GM12878 (cell line): Measurements from ENCODE around the gene PSMC3IP. TPM values are rescaled to one million over a fixed set of nuclear protein-coding genes. Genes with fewer than 3 reads are reported as not detected.

Experiments used
- ATAC-seq: fragments of 200-7000 bp; cut with Tn5 transposase; 3 replicates; pipeline ENCODE4 v1.9.1; 2020; ENCODE audit warnings: mild to moderate bottlenecking, moderate library complexity
- BruUV-seq: library from RNA; stranded (reverse); fragments of 400-500 nt; replicated peaks from 2 replicates; lab custom pipeline; 2021; lab: Mats Ljungman, UMichigan
- CTCF ChIA-PET: fragments of 300-600 bp; sonication (Branson Sonifier 250); formaldehyde crosslinking; extraction: SDS; loops from one replicate; lab custom pipeline; 2021; ENCODE audit warnings: inconsistent platforms; lab: Yijun Ruan, JAX
- POLR2A ChIA-PET: fragments of 350-600 bp; formaldehyde crosslinking; extraction: SDS; loops from one replicate; lab custom pipeline; 2021; ENCODE audit warnings: inconsistent platforms; lab: Charles Lee
- RAD21 ChIA-PET: fragments of 300-600 bp; sonication (Branson Sonifier 250); formaldehyde crosslinking; loops from one replicate; lab custom pipeline; 2023; ENCODE audit warnings: antibody characterized with exemption; ENCODE audit not compliant: unreplicated experiment; lab: Charles Lee
- SMC1A ChIA-PET: fragments of 300-600 bp; sonication (Branson Sonifier 250); formaldehyde crosslinking; loops from one replicate; lab custom pipeline; 2023; ENCODE audit not compliant: unreplicated experiment, uncharacterized antibody; lab: Charles Lee
- DNase-seq: peaks from one replicate; pipeline ENCODE4 v3.0.0-alpha.2; 2011; ENCODE audit warnings: low read depth, low spot score
- FAIRE-seq: peaks from 3 replicates; lab custom pipeline; 2011; peaks lifted over from hg19 to GRCh38; lab: Jason Lieb, UNC
- H2AFZ ChIP-seq: 2 replicates; pipeline ENCODE4 v1.6.0; 2011; ENCODE audit warnings: low read depth, low read length, control low read depth; ENCODE audit not compliant: control insufficient read depth
- H3K27ac ChIP-seq: 2 replicates; pipeline ENCODE4 v1.5.1; 2011; ENCODE audit warnings: control low read depth; ENCODE audit not compliant: control insufficient read depth, insufficient read depth
- H3K27me3 ChIP-seq, 2 experiments: replicated peaks in 1 of 2; 2 replicates each; pipeline versions ENCODE4 v1.6.0 to v1.6.1; 2011; ENCODE audit warnings: low read length in 1 of 2; ENCODE audit not compliant: control insufficient read depth in 2 of 2, insufficient read depth in 2 of 2
- H3K36me3 ChIP-seq, 2 experiments: 2 replicates each; pipeline ENCODE4 v1.5.1; 2011; ENCODE audit warnings: low read length in 1 of 2; ENCODE audit not compliant: control insufficient read depth in 2 of 2, insufficient read depth in 2 of 2
- H3K4me1 ChIP-seq: 2 replicates; pipeline ENCODE4 v1.6.1; 2011; ENCODE audit warnings: mild to moderate bottlenecking, low read length, moderate library complexity, mixed read lengths; ENCODE audit not compliant: control insufficient read depth, insufficient read depth
- H3K4me2 ChIP-seq: 2 replicates; pipeline ENCODE4 v1.6.0; 2011; ENCODE audit warnings: control low read depth; ENCODE audit not compliant: control insufficient read depth, insufficient read depth
- H3K4me3 ChIP-seq: fragments of 200-600 bp; sonication (generic); 2 replicates; pipeline ENCODE4 v1.5.1; 2016
- H3K79me2 ChIP-seq: 2 replicates; pipeline ENCODE4 v1.6.0; 2011; ENCODE audit warnings: low read length; ENCODE audit not compliant: control insufficient read depth, insufficient read depth
- H3K9ac ChIP-seq: 2 replicates; pipeline ENCODE4 v1.8.0; 2011; ENCODE audit warnings: low read length, control low read depth, mixed read lengths; ENCODE audit not compliant: control insufficient read depth, insufficient read depth
- H3K9me3 ChIP-seq: replicated peaks from 3 replicates; pipeline ENCODE4 v1.5.1; 2011; ENCODE audit warnings: mild to moderate bottlenecking, low read length; ENCODE audit not compliant: control insufficient read depth, insufficient read depth
- H4K20me1 ChIP-seq: 2 replicates; pipeline ENCODE4 v1.6.0; 2011; ENCODE audit not compliant: control insufficient read depth, insufficient read depth
- EED ChIP-seq: sonication (generic); IDR thresholded peaks from 2 replicates; pipeline ENCODE4 v1.6.1; 2016; ENCODE audit warnings: antibody characterized with exemption, low read depth
- HSF1 ChIP-seq: fragments of 150-350 bp; IDR thresholded peaks from 2 replicates; pipeline ENCODE4 v1.6.1; 2014; ENCODE audit warnings: mild to moderate bottlenecking, low read depth, low read length
- IKZF1 ChIP-seq: fragments of 450-650 bp; conservative IDR thresholded peaks from 2 replicates; pipeline ENCODE4 v1.6.1; 2017; ENCODE audit warnings: antibody characterized with exemption, mild to moderate bottlenecking
- IKZF2 ChIP-seq, 2 experiments: fragments of 450-650 bp; IDR thresholded peaks; 2 replicates each; pipeline ENCODE4 v1.6.1; 2017; ENCODE audit warnings: mild to moderate bottlenecking in 2 of 2, moderate library complexity in 2 of 2
- MTA2 ChIP-seq: fragments of 450-650 bp; IDR thresholded peaks from 2 replicates; pipeline ENCODE4 v1.6.1; 2016; ENCODE audit warnings: low read depth, mild to moderate bottlenecking, moderate library complexity
- PAX8 ChIP-seq: fragments of 450-650 bp; IDR thresholded peaks from 2 replicates; pipeline ENCODE4 v1.6.1; 2017; ENCODE audit warnings: mild to moderate bottlenecking, moderate library complexity
- RCOR1 ChIP-seq: conservative IDR thresholded peaks from 2 replicates; pipeline ENCODE4 v1.6.1; 2012; ENCODE audit warnings: low read depth, low read length, improper control_type of control experiment
- SMARCA5 ChIP-seq: fragments of 450-650 bp; IDR thresholded peaks from 2 replicates; pipeline ENCODE4 v1.6.1; 2017; ENCODE audit warnings: mild to moderate bottlenecking
- WGBS: methylation state at CpG from one replicate; pipeline ENCODE4 v1.1.6; 2016; ENCODE audit warnings: low lambda C conversion rate; ENCODE audit not compliant: insufficient replicate concordance, insufficient coverage; ENCODE audit errors: missing lambda C conversion rate; 5-methylcytosine and 5-hydroxymethylcytosine counted together
- in situ Hi-C: fragments of 300-500 bp; cut with MboI; formaldehyde crosslinking; loops from 9 replicates; pipeline ENCODE4 v1.14.3; 2018; ENCODE audit warnings: mixed read lengths
- intact Hi-C: fragments of 100-400 bp; cut with micrococcal nuclease; formaldehyde crosslinking; loops from one replicate; pipeline ENCODE4 v1.14.2; 2022; ENCODE audit not compliant: unreplicated experiment
- polyA plus RNA-seq, 11 experiments: library from polyadenylated mRNA; depleted of rRNA in 4 of 11; unstranded in 6 of 11; stranded (reverse) in 5 of 11; fragments of >200 nt; fragmentation: Nextera tagmentation in 4 of 11; fragmentation: Illumina TruSeq in 1 of 11; extraction: Ambion mirVana in 4 of 11; extraction: Trizol in 1 of 11; gene quantifications; 1 replicate in 1 of 11; 2 replicates in 10 of 11; pipeline versions ENCODE4 v1.2.1 to v1.2.3, GENCODE V29; 2011 to 2016; ENCODE audit warnings: inconsistent platforms in 2 of 11, missing spikeins in 2 of 11, low read depth in 1 of 11
- total RNA-seq, 4 experiments: library from RNA; depleted of rRNA in 3 of 4; stranded (reverse); fragments of >200 nt in 3 of 4; fragmentation: Illumina TruSeq in 1 of 4; extraction: Trizol in 1 of 4; gene quantifications; 2 replicates each; pipeline versions ENCODE4 v1.2.1 to v1.2.3, GENCODE V29; 2013 to 2021
- TF ChIP-seq, protein P1 (sequence below): IDR thresholded peaks from 2 replicates; pipeline ENCODE4 v1.6.1; 2012; ENCODE audit warnings: low read depth, low read length, improper control_type of control experiment

PSMC3IP gene
- total and polyA plus RNA-seq, 10 of the 15 experiments (the other 5 are each of a cell fraction or from before 2014, with no cell fraction given) = 6.8 to 34.5 (median 17.7) TPM

DNA sequence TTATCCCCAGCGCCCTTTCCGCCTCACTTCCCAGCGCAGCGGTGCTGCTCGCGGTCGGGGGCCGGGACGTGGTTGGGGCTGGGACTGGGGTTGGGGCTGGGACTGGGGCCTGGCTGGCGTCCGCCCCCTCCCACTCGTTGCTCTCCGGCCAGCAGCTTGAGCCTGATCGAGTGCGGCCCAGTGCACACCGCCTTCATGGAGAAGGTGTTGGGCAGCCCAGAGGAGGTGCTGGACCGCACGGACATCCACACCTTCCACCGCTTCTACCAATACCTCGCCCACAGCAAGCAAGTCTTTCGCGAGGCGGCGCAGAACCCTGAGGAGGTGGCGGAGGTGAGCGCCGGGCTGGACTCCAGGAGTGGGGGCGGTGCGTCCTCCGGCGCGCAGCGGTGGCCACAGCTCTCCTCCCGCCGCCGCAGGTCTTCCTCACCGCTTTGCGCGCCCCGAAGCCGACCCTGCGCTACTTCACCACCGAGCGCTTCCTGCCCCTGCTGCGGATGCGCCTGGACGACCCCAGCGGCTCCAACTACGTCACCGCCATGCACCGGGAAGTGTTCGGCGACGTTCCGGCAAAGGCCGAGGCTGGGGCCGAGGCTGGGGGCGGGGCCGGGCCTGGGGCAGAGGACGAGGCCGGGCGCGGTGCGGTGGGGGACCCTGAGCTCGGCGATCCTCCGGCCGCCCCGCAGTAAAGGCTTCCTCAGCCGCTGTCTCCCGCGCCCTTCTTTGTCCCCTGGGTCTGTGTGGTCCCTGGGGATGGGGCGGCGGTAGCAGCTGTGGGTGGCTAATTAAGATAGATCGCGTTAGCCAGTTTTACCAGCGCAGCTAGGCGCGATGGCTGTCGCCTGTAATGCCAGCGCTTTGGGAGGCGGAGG lies 23.0 kb downstream of the PSMC3IP start (continued):
- TF ChIP-seq, protein P1, sequence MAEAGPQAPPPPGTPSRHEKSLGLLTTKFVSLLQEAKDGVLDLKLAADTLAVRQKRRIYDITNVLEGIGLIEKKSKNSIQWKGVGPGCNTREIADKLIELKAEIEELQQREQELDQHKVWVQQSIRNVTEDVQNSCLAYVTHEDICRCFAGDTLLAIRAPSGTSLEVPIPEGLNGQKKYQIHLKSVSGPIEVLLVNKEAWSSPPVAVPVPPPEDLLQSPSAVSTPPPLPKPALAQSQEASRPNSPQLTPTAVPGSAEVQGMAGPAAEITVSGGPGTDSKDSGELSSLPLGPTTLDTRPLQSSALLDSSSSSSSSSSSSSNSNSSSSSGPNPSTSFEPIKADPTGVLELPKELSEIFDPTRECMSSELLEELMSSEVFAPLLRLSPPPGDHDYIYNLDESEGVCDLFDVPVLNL = no peak
- no peak for TF ChIP-seq HSF1
- no peak for TF ChIP-seq RCOR1
- peak in 1 of 2 experiments; percentile 43; a peak in 1 of 4 replicates for TF ChIP-seq IKZF2 (IDR thresholded peaks at IDR 0.05)
- TF ChIP-seq IKZF1 = peak; percentile 75

DNA sequence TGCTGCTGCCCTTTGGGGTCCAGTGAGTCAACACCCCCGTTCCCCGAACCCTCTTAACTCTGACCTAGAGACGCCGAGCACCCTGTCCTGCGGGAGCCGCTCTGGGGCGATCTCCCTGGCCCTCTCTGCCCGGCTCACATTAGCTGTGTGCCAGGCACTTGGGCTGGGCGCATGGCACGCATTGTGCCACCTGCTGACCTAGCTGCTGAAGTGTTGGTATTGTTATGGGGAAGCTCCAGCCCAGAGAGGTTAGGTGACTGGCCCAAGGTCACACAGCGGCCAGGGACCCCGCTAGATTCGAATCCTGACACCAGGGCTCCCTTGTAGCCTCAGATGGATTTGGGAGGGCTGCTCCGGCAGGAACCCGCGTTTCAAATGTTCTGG lies 23.7 kb downstream of the PSMC3IP start:
- Histone ChIP-seq H3K27me3 (no peaks in the 10 kb centered on the region), H3K4me3 (peak overlapping the region; percentile 94), H4K20me1 (no peaks in the 10 kb centered on the region), H3K9ac (peak overlapping the region; percentile 75), H3K4me1 (peaks cover 5% of the 10 kb centered on the region), H3K27ac (peak overlapping the region; percentile 81), H2AFZ (no peak overlapping the region), H3K79me2 (peaks cover 16% of the 10 kb centered on the region), H3K9me3 (no peaks in the 10 kb centered on the region), H3K4me2 (peak overlapping the region; percentile 89)
- ChIA-PET CTCF (interaction anchor here (1.0 to 1.8 kb wide), 7 partner anchors 13 to 127 kb away, joined by 3 to 7 read pairs (median 5); partner anchors contain the start of genes NAGLU and PSMC3IP), POLR2A (interaction anchor here (1.0 to 1.7 kb wide), 5 partner anchors 12 to 814 kb away, joined by 3 to 13 read pairs (median 3); partner anchors contain the start of genes NAGLU and VPS25), SMC1A (interaction anchor here (1.3 kb wide), 1 partner anchor 210 kb away, joined by 3 read pairs; no protein-coding TSS in a partner anchor)
- intact Hi-C loops = no loop called here
- FAIRE-seq (no peak), DNase-seq (no peak)
- no TSS peak for BruUV-seq
- whole genome bisulfite sequencing = 45% methylated on average over 16 of the region's 16 CpGs
- in situ Hi-C loops = no loop called here
- TF ChIP-seq EED = 0 out of 2 replicates have a peak, but pooled peaks have one; percentile 5
- TF ChIP-seq PAX8 = no peak
- peak; percentile 78 for TF ChIP-seq SMARCA5
- TF ChIP-seq MTA2 = no peak
- TF ChIP-seq, all 136 proteins: peak for 2
- RAD21 ChIA-PET = interaction anchor here (0.7 to 2.0 kb wide), 7 partner anchors 14 to 210 kb away, joined by 3 to 6 read pairs (median 4); no protein-coding TSS in a partner anchor
- peak; percentile 44 for ATAC-seq
- H3K36me3 ChIP-seq = no peaks in the 10 kb centered on the region; a peak in 1 of 4 replicates
